GM21825 (cell line): ENCODE data around the gene IL23R.

ENCODE experiments used
- ATAC-seq: cut with Tn5 transposase; IDR thresholded peaks from one replicate; pipeline ENCODE4 v1.9.1; 2021; ENCODE audit warnings: mild to moderate bottlenecking, moderate library complexity; ENCODE audit not compliant: unreplicated experiment

IL23R gene

DNA sequence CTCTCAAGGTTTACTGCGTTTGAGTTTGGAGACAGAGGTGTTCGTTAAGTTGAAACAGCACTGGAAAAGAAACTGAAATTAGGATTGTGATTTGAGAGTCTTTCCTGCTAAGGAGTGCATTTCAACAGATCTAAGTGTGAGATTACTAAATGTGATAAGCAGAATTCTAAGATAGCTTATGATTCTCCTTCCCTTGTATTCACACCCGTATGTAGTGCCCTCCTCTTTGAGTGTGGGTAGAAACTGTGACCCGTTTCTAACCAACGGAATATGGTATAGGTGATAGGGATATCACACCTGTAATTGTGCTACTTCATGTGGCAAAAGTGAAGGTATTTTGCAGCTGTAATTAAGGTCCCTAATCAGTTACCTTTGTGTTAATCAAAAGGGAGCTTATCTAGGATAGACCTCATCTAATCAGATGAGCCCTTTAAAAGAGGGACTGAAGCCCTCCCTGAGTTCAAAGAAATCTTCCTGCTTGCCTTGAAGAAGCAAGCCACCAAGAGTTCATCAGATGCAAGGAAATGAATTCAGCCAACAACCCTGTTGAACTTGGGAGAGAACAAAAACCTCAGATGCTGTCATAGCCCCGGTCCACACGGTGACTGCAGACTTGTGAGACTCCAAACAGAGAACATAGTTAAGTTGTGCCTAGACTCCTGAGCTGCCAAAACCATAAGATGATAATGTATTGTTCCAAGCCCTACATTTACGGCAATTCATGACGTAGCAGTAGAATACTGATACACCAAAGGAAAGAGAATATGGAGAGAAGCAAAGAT is 128.8 kb downstream of the IL23R start:
- ATAC-seq, result no peak

DNA sequence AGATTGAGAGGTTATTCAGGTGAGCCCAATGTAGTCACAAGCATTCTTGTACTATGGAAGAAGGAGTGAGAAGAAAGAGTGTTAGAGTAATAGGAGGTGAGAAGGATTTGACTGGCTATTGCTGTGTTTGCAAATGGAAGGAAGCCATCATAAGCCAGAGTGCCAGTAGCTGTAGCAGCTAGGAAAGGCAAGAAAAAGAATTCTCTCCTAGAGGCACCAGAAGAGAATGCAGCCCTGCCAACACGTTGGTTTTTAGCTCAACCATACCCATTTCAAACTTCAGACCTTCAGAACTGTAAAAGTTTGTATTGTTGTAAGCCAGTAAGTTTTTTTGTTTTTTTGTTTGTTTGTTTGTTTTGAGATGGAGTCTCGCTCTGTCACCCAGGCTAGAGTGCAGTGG is 132.5 kb downstream of the IL23R start:
- no peak for ATAC-seq

DNA sequence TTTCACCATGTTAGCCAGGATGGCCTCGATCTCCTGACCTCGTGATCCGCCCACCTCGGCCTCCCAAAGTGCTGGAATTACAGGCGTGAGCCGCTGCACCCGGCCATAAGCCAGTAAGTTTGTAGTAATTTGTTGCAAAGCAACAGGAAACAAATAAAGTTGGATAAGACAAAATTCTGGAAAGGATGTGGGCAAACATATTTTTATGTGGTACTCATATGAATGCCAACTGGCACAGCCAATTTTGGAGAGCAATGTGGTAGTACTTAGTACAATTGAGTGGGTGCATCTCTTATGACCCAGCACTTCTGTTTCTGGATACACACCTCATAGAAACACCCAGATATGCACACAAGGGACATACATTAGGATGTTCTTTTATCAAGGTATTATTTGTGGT is 133.0 kb downstream of the IL23R start:
- no peak for ATAC-seq

DNA sequence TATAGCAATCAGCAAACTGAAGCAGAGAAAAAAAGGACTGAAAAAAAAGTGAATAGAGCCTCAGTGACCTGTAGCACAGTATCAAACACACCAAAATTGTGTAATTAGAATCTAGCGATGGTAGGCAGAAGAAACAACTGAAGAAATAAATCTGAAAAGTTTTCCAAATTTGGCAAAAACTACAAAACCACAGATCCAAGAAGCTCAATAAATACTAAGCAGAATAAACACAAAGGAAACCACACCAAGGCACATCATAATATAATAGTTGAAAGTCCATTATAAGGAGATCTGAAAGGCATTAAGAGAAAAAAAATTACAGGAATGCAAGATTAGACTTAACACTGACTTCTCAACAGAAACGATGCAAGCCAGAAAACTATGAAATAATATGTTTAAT is 134.3 kb downstream of the IL23R start:
- no peak for ATAC-seq

DNA sequence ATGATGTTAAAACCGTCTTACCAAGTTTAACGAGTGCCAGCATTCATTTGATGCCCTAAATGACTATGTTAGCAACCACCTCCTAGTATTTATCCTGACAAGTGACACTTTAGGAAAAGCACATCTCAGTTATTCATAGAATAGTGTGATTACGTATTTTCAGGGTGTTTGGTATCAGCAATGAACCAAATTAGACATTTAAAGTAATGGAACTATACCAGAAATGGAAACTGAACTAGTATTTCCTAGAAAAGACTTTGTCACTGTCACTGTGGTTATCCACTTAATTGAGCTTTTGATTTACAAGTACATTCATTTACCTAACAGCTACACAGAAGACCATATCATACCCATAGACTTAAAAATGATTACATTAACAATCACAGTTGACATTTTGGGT is 137.8 kb downstream of the IL23R start:
- ATAC-seq, result no peak

DNA sequence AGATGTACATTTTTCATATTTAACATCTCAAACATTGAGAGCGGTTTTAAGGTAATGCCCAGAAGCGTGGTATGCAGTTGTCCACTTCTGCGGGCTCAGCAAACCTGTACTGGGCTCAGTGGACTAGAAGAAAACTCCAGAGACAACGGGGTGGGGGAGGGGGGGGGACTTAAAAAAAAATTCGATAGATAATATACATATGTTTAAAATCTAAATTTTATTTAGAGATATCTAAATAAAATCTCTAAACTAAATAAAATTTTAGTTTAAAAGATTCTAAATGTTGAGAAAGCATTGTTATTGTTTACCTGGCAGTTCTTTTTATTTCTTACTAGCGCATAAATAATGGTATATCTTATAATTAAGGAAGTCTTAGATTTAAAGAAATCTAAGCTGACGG is 140.3 kb downstream of the IL23R start:
- ATAC-seq, result no peak

- peak; percentile 50 for ATAC-seq
Observed at GRCh38 chr1:67307251-67308060, 141.2 kb downstream of the IL23R start, which contains the start of gene IL12RB2. Gene IL12RB2, plus strand, starts transcription at chr1:67307873. Its CDS starts 12,496 bp downstream, at chr1:67320369.

DNA sequence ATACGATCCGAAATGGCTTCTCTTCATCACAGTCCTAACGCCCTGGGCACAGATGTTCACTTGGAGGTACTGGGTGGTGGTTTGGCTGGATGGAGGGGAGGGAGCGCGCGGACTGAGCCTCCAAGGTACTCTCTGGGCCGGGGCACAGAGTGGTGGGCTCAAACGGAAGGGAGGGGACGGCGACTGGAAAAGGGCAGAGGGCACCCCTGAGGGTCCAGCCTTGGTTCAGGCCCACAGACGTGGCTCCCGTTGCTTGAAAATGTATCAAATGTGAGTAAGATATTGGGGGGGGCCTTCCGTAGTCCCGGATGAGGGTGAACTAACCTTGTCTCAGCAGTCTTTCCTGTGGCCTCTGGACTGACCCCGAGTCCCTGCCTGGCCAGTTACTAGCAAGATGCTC is 141.9 kb downstream of the IL23R start:
- ATAC-seq, result no peak
